Hematopoietic multipotent progenitor cell (in vitro differentiated cells): ENCODE measurements around the gene NOL4L. TPM values are rescaled to one million over a fixed set of nuclear protein-coding genes. Genes with fewer than 3 reads are reported as not detected.

Source experiments
- DNase-seq, 3 donors: peaks; one replicate each; pipeline ENCODE4 v3.0.0-alpha.2; 2011 to 2015; ENCODE audit warnings: low read depth in 2 of 3, low spot score in 2 of 3
- total RNA-seq: library from RNA; depleted of rRNA; stranded (reverse); fragments of >200 nt; gene quantifications from one replicate; pipeline ENCODE4 v1.2.3, GENCODE V29; 2012

NOL4L gene
- total RNA-seq, 1 donor: 34.5 TPM

DNA sequence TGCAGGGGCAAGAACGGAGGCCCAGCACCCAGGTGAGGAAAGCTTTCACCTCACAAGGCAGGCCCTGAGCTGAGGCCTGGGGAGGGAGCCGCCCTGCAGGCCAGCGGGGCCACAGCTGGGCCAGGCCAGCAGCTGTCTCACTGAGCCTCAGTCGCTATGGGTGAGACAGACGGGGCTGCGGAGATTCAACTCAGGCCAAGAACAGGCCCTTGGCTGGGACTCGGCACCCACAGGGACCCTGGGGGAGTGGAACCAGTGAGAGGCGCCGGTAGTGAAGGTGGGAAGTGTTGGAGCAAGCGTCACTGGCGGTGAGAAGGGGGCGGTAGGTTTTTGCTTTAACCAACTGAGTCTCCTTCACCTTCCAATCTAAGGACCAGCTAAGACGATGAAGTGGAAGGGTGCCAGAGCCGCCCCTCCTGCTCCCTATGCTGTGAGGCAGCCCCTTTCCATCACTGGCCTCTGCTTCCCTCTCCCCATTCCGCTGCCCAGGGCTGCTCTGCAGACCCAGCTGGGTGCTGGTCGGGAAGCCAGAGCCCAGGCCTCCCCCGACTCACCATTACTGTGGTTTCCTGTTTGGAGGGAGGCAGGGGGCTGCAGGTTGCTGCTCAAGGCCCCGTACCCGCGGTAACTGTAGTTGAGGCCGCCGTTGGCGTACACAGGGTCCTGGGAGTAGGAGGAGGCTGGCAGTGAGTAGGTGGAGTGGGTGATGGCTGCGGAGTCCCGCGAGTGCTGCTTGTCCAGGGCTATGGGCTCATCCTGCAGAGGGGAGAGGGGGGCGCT is 133.3 kb downstream of the NOL4L start:
- DNase-seq: no peak

DNA sequence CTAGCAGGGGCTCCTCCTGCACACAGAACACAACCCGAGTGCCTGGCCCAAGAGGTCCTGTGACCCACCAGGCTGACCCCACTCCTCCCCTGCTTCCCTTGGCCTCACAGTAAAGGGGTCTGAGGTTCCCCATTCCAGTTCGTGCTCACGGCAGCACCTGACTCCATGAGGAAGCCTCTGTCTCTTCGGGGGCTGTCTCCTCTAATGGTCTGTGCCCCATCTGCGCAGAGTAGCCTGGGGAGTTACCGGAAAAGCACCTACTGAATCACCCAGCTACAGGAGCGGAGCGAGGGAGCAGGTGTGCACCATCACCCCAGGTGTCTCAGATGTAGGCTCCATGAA is 133.8 kb downstream of the NOL4L start:
- no peak for DNase-seq

DNA sequence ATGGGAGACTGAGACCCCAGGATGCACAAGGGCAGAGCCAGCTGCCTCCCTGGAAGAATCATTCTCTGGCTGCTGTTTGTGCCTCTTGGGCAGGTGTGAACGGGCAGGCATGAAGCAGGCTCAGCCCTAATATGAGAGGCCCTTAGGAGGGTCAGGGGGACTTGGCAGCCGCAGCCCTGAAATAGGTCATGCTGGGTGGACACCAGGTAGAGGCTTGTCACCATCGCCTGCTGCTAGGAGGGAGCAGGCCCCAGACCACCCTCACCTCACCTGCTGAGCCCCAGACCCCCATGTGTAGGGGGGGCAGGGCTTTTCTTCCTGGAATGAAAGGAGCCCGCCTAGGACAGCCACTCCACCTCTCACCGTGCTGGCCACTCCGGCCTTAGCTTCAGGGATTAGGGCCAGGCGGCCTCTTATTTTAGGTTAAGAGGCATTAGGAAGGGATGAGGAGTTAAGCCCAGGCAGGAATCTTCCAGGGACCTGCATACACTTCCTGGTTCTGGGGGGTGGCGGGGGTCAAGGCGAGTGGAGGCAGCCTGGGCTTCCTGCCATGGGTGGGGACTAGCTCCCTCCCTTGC is 134.6 kb downstream of the NOL4L start:
- no peak for DNase-seq

DNA sequence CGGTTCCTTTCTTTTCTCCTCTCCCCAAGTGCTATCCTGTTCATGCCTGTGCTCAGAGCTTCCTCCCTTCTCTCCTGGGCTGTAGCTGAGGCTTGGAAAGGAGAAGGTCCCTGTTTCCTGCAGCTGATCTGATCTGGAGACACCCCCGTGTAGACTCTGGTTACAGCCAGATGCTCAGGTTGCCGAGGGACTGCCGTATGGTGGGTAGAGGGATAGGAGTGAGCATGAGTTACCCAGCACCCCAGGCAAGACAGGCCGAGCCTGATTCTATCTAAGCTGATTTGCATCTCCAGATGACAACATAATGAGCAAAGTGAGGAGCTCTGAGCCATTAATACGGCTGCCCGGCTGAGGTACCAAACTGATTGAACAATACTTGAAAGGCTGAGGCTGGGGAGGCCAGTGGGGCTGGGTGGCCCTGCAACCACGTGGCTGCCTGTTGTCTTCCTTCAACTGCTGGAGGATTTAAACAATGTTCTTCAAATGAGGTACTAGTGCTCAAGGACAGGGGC is 135.2 kb downstream of the NOL4L start:
- DNase-seq: no peak

DNA sequence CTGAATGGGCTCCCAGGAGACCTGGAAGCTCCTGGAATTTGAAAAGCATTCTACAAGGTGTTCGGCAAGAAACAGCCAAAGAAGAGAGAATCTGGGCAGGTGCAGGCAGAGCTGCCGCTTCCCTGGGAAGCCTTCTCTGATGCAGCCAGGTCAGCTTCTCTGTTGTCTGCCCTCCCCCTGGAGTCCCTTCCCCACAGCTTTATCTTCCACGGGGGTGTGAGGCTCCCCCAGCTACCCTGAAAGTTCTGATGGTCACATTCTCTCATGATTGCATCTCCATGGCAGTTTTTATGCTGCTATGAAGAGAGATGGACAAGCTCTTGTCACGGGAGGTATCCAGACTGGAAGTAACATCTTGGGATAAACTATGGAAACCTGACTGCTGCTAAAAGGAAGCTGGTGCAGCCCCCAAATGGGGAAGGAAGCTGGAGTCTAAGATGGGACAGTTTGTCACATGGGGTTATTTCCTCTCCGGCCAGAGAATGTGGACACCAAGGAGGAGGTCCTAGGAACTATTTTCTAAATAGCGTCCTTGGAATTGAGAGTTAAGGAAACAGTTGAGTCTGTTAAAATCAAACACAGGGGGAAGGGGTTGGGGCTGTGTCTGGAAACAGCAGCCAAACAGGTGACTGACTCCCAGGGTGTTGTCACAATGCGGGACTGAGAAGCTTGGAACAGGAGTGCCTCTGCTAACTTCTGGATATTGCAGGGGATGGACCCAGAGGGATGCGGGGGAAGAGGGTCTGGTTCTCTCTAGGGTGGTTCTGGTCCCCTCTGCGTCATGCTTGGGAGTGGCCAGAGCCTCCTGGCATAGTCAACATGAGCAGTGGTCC is 135.9 kb downstream of the NOL4L start:
- DNase-seq: no peak

DNA sequence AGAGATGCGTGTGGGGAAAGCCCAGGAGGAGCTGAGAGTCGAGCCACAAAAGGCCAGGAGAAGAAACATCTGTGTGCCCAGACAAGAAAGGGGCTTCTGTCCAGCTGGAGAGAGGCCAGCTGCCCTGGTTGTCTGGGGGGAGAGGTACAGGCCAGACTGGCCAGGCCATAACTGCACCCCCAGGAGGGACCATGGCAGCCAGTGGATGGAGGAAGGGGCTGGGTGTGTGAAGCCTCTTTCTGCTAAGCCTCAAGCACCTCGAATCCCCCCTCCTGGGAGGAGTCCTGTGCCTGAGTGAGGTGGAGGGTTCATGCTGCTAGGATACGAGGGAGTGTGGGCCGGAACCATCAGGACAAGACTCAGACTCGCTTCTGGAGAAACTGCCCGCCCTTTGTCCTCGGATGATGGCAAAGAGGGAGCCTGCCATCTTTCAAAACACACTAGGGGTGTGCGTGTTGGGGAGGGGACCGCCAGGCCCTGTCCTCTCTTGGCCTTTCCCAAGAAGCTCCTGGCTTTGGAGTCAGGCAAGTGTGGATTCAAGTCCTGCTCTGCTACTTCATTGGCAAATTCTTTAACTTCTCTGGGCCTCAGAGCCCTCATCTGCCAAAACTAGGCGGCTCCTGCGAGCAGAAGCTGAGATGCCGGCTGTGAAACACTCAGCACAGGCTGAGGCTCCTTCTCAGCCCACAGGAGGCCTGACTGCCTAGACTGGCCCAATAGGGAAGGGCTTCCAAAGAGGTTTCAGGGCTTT is 136.7 kb downstream of the NOL4L start:
- no peak for DNase-seq

DNA sequence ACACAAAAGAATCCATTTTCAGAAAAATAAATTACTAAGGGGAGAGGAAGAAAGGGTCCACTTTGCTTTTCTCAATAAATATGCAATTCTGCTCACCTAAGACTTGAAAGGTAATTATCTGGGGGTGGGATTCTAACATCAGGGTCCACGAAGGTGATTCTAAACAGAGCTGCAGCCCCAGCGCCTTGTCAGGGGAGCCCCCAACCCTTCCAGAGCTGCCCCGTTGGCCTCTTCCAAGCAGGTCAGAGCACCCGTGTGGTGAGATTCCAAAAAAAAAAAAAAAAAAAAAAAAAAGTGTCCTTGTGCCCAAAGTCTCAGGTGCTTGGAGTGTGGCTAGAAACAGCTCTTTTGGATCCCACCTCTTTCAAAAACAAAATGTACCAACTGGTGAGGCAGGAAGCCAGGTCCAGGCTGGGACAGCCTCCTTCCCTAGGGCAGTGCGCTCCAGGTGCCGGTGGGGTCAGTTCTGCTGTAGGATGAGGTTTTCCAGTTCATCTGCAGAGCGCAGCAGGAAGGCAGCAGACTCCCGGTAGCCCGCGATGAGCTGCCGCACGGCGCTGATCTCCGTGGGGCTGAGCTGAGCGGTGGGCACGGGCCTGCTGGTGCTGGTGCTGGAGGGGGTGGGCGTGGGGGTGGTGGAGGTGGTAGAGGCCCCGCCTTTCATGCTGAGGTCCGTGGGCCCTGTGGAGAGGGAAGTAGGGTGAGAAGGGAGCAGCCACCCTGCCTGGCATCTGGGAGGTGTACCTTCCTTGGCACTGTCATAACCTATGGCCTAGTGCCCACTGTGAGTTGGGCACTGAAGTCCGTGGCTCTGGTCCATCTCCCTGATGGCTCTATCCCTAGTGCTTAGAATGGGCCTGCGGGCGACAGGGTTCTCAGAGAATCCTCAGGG is 137.8 kb downstream of the NOL4L start:
- no peak for DNase-seq

DNA sequence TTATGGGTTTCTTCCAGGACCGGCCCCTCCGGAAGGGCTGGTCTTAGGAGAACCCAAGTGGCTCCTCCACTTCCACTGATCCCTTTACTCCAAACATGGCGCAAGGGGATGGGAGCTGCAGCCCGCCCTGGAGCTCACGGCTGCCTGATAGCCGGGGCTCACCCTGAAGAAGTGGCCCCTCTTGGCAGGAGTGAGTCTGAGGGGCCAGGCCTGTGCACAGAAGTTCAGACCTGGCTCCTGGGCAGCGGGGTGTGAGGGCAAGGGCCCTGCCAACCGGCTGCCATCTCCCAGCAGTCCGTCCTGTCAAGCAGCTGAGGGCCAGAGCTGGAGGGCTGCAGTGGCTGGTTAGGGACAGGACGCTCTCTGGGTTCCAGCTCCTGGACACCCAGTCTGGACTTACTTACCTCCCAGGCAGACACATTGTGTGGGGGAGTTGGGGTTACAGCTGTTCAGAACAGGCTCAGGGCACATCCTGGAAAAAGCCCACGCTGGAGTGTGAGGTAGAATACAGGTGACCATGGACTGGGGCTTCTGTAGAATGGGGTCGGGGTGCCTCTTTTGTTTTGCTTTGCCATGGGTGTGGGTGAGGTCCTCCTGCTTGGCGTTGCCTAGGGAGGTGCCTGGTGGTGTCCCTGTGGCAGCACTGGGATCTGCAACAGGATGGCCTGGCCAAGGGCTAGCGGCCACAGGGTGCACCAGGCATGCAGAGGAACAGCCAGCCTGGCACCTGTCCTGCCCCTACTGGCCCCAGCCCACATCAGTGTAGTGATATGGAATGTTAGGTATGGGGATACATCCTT is 138.6 kb downstream of the NOL4L start:
- no peak for DNase-seq

DNA sequence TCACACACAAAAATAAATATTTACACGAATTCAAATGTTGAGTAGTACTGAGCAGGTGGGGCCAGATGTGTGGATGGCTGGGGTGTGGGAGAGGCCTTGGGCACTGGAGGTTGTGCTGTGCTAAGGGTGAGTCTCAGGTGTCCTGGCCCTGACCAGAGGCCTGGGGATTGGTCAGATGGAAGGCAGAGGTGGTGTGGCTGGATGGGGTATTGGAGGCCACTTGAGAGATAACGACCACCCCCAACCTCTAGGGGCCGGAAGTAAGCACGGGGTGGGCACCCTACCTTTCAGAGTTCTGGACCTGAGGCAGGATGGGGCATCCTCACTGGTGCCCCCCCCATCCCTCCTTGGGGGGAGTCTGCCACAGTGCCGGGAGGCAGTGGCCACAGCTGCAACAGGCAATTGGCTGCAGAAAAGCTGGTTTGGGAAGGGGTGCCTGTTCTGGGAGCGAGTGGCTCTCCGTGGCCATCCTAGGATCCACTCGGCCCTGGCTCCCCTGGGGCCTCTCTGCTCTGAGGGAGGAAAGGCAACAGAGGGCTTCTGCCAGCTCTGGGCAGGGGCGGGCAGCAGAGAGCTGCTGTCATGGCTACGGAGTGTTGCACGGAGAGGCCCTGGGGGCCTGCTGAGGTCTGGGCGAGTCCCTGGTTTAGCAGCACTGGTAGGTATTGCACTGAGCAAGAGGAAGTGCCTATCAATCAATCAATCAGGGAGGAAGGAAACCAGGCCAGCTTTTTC is 139.4 kb downstream of the NOL4L start:
- peak in 2 of 3 donors; percentile 66 to 67 for DNase-seq

DNA sequence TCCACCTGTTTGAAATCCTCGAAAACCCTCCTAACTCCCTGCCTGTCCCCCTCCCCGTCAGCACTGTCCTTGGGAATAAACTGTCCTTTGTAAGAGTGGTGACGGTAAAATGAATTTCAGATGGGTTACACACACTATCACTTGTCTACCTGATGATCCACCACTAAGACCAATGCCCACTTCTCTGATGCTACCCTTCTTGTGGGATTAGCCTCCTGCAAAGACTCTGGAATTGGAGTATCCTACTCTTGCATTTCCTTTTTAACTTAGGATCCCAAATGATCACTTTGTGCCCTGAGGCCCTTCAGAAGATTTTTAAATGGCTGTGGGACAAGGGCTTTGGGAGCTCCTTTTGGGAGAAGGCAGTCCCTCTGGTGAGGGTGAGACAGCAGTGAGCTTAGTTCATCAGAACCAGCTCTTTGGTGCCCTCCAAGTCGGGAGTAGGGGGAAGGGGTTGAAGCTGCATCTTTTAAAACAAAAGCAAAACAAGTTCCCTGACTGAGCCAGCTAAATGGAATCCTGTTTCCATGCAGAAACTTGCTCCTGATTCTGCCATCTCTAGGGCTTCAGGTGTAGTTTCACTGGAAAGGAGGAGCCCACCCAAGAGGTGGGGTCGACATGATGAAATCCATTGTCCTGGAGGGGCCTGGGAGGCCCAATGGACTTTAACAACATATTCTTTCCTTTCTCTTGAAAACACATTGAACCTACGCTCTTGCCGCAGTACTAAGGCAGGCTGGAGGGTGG is 140.5 kb downstream of the NOL4L start:
- DNase-seq: no peak

DNA sequence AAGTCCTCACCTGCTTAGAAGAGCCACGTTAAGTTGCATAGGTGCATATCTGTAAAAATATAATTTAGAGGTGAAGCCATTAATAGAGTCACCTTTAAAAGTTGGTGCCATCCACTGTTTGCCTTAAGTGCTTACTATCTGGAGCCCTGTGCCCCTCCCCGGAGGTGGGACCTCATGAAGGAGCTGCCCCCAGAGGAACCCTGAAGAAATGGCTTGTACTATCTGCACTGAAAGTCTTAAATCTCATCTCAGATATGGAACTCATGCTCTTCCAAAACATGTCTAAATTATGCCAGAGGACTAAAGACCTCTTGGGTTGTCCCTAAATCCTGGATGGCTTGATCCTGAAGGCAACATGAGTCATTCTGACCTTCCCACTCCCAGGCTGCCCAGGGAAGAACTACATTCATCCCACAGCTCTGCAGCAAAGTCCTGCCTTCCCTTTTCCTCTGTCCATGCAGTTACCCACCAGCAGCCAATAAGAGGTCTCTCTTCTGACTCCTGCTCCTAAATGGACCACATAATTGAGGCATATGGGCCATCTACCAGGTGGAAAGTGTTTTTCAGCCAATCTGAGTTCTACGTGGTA is 141.7 kb downstream of the NOL4L start:
- DNase-seq: no peak

DNA sequence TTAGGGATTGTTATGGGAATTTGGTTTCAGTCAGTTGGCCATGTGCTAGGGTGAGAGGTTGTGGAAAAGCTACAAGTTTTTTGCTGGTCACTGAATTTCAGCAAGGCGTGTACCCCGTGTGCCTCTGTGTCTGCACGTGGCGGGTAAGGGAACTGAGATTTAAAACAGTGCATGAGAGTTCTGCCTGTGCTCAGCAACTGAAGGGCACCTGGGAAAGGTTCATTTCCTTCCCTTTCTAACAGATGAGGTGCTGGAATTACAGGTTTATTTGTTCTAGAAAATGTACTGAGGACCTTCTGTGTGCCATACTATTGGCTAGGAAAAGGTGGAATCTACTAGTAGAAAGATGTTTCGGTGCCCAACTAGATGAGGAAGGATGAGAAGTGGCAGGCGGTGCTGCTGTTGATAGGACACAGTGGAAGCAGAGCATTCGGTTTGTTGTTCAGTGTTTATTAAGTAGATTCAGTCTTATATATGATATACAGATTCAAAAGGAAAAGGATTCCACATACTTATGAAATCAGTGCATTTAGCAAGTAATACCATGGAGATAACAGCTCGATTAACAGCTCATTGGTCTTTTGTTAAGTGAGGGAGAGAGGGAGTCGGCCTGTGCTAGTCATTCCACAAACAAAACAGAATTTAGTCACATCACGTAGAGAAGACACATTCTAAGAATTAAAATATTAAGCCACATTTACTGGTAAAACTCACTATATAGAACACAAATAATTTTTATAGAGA is 142.3 kb downstream of the NOL4L start:
- no peak for DNase-seq

DNA sequence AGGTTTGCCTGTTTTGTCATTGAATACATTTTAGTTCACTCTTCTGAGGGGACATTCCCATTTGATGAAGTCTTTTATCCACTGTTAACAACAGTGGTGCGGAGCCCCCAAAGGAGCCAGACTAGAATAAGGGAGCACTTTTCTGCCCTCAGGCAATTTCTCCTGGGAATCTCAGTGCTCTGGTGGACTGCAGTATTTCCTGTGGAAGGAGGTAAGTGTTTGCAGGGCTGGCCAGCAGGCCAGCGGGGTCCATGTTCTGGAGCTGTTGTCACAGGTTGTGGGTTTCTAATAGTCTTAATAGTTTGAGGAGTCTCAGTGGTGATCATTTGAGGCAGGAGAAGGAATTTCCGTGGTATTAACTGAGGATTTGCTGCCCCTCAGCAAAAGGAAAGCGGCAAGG is 143.5 kb downstream of the NOL4L start:
- no peak for DNase-seq

DNA sequence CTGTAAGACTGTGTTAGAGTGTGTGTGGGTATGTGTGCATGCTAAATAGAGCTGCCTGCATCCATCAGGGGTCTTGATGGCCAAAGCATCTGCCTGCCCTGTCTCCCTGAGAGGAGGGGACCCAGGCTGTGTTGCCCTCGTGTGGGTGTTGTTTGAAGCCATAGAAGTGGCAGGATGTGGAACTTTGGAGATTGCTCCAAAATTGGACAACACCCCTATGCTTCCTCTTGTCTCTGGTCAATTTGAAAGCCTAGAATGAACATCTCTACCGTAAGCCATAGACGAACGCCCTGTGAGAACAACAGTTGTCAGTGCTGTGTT is 144.4 kb downstream of the NOL4L start:
- DNase-seq: no peak

DNA sequence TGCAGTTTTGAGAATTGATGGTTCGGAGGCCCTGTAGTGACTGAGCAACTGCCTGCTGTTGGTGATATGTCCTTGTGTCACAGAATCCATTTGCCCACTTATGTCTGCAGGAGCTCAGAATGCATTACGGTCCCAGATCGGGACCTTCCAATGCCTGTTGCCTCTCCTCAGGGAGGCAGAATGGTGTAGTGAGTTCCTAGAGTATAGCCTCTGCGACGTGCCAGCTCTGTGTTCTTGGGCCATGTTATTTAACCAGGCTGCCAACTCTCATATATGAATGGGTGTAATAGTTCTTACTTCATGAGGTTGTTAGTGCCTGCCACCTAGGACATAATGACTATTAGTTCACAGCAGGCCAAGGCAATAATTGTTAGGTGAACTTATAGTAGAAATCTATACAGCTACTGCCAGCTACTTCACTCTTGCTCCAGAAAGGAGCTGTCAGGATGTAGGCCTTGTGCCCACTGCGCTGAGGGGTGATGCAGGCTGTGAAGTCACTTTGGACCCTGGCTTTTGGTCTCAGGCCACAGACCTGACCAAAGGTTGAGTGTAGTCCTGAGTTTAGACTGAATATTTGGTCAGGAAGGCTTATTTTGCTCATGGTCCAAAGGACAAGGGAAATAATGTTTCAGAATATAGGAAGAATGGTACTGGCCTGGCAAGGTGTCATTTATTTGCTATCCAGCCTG is 144.9 kb downstream of the NOL4L start:
- DNase-seq: no peak

DNA sequence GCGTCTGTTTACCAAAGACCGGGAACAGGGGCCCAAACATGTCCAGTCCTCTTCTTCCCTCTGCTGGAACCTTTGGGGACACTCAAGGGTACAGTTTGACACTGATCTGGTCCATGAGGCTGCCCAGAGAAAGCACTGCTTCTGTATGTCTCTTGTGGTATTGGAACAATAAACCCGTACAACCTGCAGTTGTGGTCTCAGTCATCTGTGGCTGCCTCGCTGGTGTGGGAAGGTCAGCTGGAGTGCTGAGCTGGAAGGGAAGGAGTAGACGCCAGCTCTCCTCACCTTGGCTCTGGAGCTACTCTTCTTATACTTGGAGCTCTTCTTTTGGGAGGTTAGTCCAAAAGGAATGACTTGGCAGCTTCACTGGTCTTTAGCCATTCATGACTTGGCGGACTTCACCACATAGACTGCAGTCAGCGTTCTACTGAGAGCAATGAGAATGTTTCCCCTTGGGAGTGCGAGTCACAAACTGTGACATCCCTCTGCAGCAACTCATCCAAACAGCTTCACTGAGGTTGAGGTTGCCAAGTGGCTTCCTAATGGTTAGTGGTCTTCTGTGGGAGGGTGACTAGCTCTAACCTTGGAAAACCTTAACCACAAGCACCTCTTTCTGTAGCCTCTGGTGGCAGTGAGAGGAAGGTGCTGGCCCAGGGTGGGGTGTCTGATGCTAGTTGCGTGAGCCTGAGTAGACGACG is 145.9 kb downstream of the NOL4L start:
- DNase-seq: peak in 1 of 3 donors; percentile 27
